NCI-H510A (cell line): ENCODE data around the gene GCK.
"Not testable (repeated sequence)": the region's sequence is repeated elsewhere in the genome, so short reads cannot be mapped to it uniquely, and the experiment has no call there.

ENCODE experiments used
- DNase-seq: peaks from one replicate; lab custom pipeline; 2025; lab: John Stamatoyannopoulos, UW

The GCK gene

GRCh38 chr7:44141221-44141850 is 47.9 kb downstream of the GCK start, which contains the start of gene MYL7:
MYL7 (minus strand) TSS chr7:44141332; CDS start chr7:44141305, 27 bp downstream.
- DNase-seq = no peak

- DNase-seq = no peak
These were observed 48.9 kb downstream of the GCK start for GRCh38 chr7:44140341-44140740.

- no peak for DNase-seq
These were observed 49.8 kb downstream of the GCK start for GRCh38 chr7:44139311-44140010.

GRCh38 chr7:44138698-44139097 is 50.5 kb downstream of the GCK start:
- no peak for DNase-seq

GRCh38 chr7:44136731-44137130 is 52.5 kb downstream of the GCK start:
- DNase-seq = no peak

- no peak for DNase-seq
These were observed 54.2 kb downstream of the GCK start for GRCh38 chr7:44134943-44135628.

- no peak for DNase-seq
These were observed 55.9 kb downstream of the GCK start for GRCh38 chr7:44133295-44133694.

GRCh38 chr7:44132039-44132438 is 57.2 kb downstream of the GCK start:
- no peak for DNase-seq

- DNase-seq = peak; percentile 56
These were observed 57.8 kb downstream of the GCK start for GRCh38 chr7:44131173-44132029.

- DNase-seq = no peak
These were observed 60.3 kb downstream of the GCK start for GRCh38 chr7:44128721-44129582.

- no peak for DNase-seq
These were observed 62.1 kb downstream of the GCK start for GRCh38 chr7:44127161-44127560.

- DNase-seq = not testable (repeated sequence)
These were observed 62.7 kb downstream of the GCK start for GRCh38 chr7:44126574-44126973.

- DNase-seq = no peak
These were observed 64.4 kb downstream of the GCK start for GRCh38 chr7:44124822-44125202.

GRCh38 chr7:44123190-44124003 is 65.8 kb downstream of the GCK start, which contains the start of gene POLD2:
POLD2 (minus strand) TSS chr7:44123548; CDS start chr7:44122053, 1,495 bp downstream.
- peak; percentile 97 for DNase-seq

- DNase-seq = no peak
These were observed 66.7 kb downstream of the GCK start for GRCh38 chr7:44122529-44122928.

- no peak for DNase-seq
These were observed 67.3 kb downstream of the GCK start for GRCh38 chr7:44121761-44122420.

- no peak for DNase-seq
These were observed 68.8 kb downstream of the GCK start for GRCh38 chr7:44120395-44120794.

GRCh38 chr7:44119829-44120380 is 69.3 kb downstream of the GCK start:
- DNase-seq = no peak

GRCh38 chr7:44117801-44118429 is 71.3 kb downstream of the GCK start:
- DNase-seq = no peak
